ENCODE measurements around the gene NUP37.
"Not testable (repeated sequence)": the region's sequence is repeated elsewhere in the genome, so short reads cannot be mapped to it uniquely, and the experiment has no call there.

The NUP37 gene

GRCh38 chr12:102120564-102120873 lies 605 bp upstream of the NUP37 start:
- in situ Hi-C loops (cut with HindIII; ENCODE audit: low pct_unique_long_range_greater_than_20kb, low sequenced_read_pairs) = no loop called here
- DNase-seq (ENCODE audit: low read depth in 1 of 2, low spot score in 1 of 2) = no peak
- TF ChIP-seq JUND (IDR thresholded peaks at IDR 0.05; ENCODE audit: low read depth) = no peak

- no peak for TF ChIP-seq JUND (IDR thresholded peaks at IDR 0.05; ENCODE audit: low read depth)
- DNase-seq (ENCODE audit: low read depth in 1 of 2, low spot score in 1 of 2) = no peak
- in situ Hi-C loops (cut with HindIII; ENCODE audit: low pct_unique_long_range_greater_than_20kb, low sequenced_read_pairs) = no loop called here
These were observed 1.0 kb downstream of the NUP37 start for GRCh38 chr12:102118874-102119273.

- no peak for TF ChIP-seq JUND (IDR thresholded peaks at IDR 0.05; ENCODE audit: low read depth)
- no peak for DNase-seq (ENCODE audit: low read depth in 1 of 2, low spot score in 1 of 2)
- in situ Hi-C loops (cut with HindIII; ENCODE audit: low pct_unique_long_range_greater_than_20kb, low sequenced_read_pairs) = no loop called here
These were observed 3.5 kb downstream of the NUP37 start for GRCh38 chr12:102116392-102116791.

- peak in 1 of 2 experiments; percentile 56 for DNase-seq (ENCODE audit: low read depth in 1 of 2, low spot score in 1 of 2)
- in situ Hi-C loops (cut with HindIII; ENCODE audit: low pct_unique_long_range_greater_than_20kb, low sequenced_read_pairs) = no loop called here
- TF ChIP-seq JUND (IDR thresholded peaks at IDR 0.05; ENCODE audit: low read depth) = no peak
These were observed 5.7 kb downstream of the NUP37 start for GRCh38 chr12:102114212-102114611.

- DNase-seq (ENCODE audit: low read depth in 1 of 2, low spot score in 1 of 2) = no peak
- no peak for TF ChIP-seq JUND (IDR thresholded peaks at IDR 0.05; ENCODE audit: low read depth)
- in situ Hi-C loops (cut with HindIII; ENCODE audit: low pct_unique_long_range_greater_than_20kb, low sequenced_read_pairs) = no loop called here
These were observed 9.1 kb downstream of the NUP37 start for GRCh38 chr12:102110782-102111181.

- in situ Hi-C loops (cut with HindIII; ENCODE audit: low pct_unique_long_range_greater_than_20kb, low sequenced_read_pairs) = no loop called here
- TF ChIP-seq JUND (IDR thresholded peaks at IDR 0.05; ENCODE audit: low read depth) = no peak
These were observed 11.9 kb downstream of the NUP37 start for GRCh38 chr12:102107970-102108369.

GRCh38 chr12:102106905-102107304 lies 13.0 kb downstream of the NUP37 start:
- DNase-seq (ENCODE audit: low read depth in 1 of 2, low spot score in 1 of 2) = no peak
- in situ Hi-C loops (cut with HindIII; ENCODE audit: low pct_unique_long_range_greater_than_20kb, low sequenced_read_pairs) = no loop called here
- TF ChIP-seq JUND (IDR thresholded peaks at IDR 0.05; ENCODE audit: low read depth) = no peak

More at GRCh38 chr12:102107970-102108369, 11.9 kb downstream of the NUP37 start:
- no peak for DNase-seq (ENCODE audit: low read depth in 1 of 2, low spot score in 1 of 2)

GRCh38 chr12:102096855-102097254 lies 23.1 kb downstream of the NUP37 start:
- no peak for TF ChIP-seq JUND (IDR thresholded peaks at IDR 0.05; ENCODE audit: low read depth)
- in situ Hi-C loops (cut with HindIII; ENCODE audit: low pct_unique_long_range_greater_than_20kb, low sequenced_read_pairs) = no loop called here
- no peak for DNase-seq (ENCODE audit: low read depth in 1 of 2, low spot score in 1 of 2)

- peak; percentile 11 to 42 for DNase-seq (ENCODE audit: low read depth in 1 of 2, low spot score in 1 of 2)
- no peak for TF ChIP-seq JUND (IDR thresholded peaks at IDR 0.05; ENCODE audit: low read depth)
- in situ Hi-C loops (cut with HindIII; ENCODE audit: low pct_unique_long_range_greater_than_20kb, low sequenced_read_pairs) = no loop called here
These were observed 24.1 kb downstream of the NUP37 start for GRCh38 chr12:102095677-102096263.

- in situ Hi-C loops (cut with HindIII; ENCODE audit: low pct_unique_long_range_greater_than_20kb, low sequenced_read_pairs) = no loop called here
- TF ChIP-seq JUND (IDR thresholded peaks at IDR 0.05; ENCODE audit: low read depth) = no peak
- no peak for DNase-seq (ENCODE audit: low read depth in 1 of 2, low spot score in 1 of 2)
These were observed 26.6 kb downstream of the NUP37 start for GRCh38 chr12:102093319-102093718.

GRCh38 chr12:102089228-102089835 lies 30.6 kb downstream of the NUP37 start:
- DNase-seq (ENCODE audit: low read depth in 1 of 2, low spot score in 1 of 2); in situ Hi-C loops (cut with HindIII; ENCODE audit: low pct_unique_long_range_greater_than_20kb, low sequenced_read_pairs): not testable (repeated sequence)

- in situ Hi-C loops (cut with HindIII; ENCODE audit: low pct_unique_long_range_greater_than_20kb, low sequenced_read_pairs) = no loop called here
- TF ChIP-seq JUND (IDR thresholded peaks at IDR 0.05; ENCODE audit: low read depth) = no peak
- DNase-seq (ENCODE audit: low read depth in 1 of 2, low spot score in 1 of 2) = no peak
These were observed 39.1 kb downstream of the NUP37 start for GRCh38 chr12:102080842-102081241.

- DNase-seq (ENCODE audit: low read depth in 1 of 2, low spot score in 1 of 2); in situ Hi-C loops (cut with HindIII; ENCODE audit: low pct_unique_long_range_greater_than_20kb, low sequenced_read_pairs): not testable (repeated sequence)
These were observed 47.8 kb downstream of the NUP37 start for GRCh38 chr12:102072092-102072491.

GRCh38 chr12:102069707-102070106 lies 50.2 kb downstream of the NUP37 start:
- in situ Hi-C loops (cut with HindIII; ENCODE audit: low pct_unique_long_range_greater_than_20kb, low sequenced_read_pairs) = no loop called here
- no peak for DNase-seq (ENCODE audit: low read depth in 1 of 2, low spot score in 1 of 2)
- no peak for TF ChIP-seq JUND (IDR thresholded peaks at IDR 0.05; ENCODE audit: low read depth)
